GM19463 (cell line): ENCODE measurements around the gene DAGLB.
"Not testable (repeated sequence)": the region's sequence is repeated elsewhere in the genome, so short reads cannot be mapped to it uniquely, and the experiment has no call there.

Source experiments
- ATAC-seq: cut with Tn5 transposase; IDR thresholded peaks from one replicate; pipeline ENCODE4 v1.9.1; 2021; ENCODE audit warnings: mild to moderate bottlenecking, moderate library complexity; ENCODE audit not compliant: unreplicated experiment

DAGLB gene

GRCh38 chr7:6401536-6401935, 46.2 kb downstream of the DAGLB start:
- no peak for ATAC-seq

DNA sequence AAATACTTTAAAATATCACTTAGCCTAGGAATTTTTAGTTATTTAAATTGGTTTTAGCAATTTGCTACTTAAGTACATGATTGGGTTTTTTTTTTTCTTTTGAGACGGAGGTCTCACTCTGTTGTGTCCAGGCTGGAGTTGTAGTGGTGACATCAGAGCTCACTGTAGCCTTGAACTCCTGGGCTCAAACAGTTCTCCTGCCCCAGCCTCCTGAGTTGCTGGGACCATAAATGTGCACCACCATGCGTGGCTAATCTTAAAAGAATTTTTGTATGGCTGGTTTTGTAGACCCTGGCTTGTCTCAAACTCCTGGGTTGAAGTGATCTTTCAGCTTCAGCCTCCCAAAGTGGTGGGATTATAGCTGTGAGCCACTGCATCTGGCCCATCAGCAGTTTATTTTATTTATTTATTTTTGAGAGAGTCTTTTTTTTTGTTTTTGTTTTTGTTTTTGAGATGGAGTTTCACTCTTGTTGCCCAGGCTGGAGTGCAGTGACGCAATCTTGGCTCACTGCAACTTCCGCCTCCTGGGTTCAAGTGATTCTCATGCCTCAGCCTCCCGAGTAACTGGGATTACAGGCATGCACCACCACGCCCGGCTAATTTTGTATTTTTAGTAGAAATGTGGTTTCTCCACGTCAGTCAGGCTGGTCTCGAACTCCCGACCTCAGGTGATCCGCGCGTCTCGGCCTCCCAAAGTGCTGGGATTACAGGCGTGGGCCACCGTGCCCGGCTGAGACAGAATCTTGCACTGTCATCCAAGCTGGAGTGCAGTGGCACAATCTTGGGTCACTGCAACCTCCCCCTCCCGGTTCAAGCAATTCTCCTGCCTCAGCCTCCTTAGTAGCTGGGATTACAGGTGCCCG, 47.3 kb downstream of the DAGLB start:
- not testable (repeated sequence) for ATAC-seq

- no peak for ATAC-seq
These were observed 48.4 kb downstream of the DAGLB start for GRCh38 chr7:6399351-6399750.

DNA sequence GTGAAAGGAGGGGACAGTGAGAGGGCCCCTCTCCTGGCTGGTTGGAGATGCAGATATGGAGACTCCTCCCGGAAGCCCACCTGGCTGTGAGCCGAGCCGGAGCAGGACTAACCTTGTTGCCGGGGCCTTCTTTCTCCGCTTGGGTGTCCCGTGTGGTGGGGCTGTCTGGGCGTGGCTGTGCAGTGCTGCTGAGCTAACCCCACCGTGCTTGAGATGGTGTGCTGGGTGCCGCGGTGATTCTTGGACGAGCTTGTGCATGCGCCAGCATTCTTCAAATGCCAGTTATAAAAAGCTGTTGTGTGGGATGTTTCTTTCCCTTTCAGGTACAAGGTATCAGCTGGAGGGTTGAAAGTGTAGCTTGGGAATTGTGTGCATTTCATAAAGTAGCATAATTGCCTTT, 48.8 kb downstream of the DAGLB start:
- no peak for ATAC-seq

GRCh38 chr7:6397759-6398495, 49.8 kb downstream of the DAGLB start:
- not testable (repeated sequence) for ATAC-seq

GRCh38 chr7:6395898-6396595, 51.7 kb downstream of the DAGLB start:
- ATAC-seq, result no peak

GRCh38 chr7:6394114-6394513, 53.6 kb downstream of the DAGLB start:
- ATAC-seq, result no peak

GRCh38 chr7:6393667-6394056, 54.1 kb downstream of the DAGLB start:
- ATAC-seq, result no peak

DNA sequence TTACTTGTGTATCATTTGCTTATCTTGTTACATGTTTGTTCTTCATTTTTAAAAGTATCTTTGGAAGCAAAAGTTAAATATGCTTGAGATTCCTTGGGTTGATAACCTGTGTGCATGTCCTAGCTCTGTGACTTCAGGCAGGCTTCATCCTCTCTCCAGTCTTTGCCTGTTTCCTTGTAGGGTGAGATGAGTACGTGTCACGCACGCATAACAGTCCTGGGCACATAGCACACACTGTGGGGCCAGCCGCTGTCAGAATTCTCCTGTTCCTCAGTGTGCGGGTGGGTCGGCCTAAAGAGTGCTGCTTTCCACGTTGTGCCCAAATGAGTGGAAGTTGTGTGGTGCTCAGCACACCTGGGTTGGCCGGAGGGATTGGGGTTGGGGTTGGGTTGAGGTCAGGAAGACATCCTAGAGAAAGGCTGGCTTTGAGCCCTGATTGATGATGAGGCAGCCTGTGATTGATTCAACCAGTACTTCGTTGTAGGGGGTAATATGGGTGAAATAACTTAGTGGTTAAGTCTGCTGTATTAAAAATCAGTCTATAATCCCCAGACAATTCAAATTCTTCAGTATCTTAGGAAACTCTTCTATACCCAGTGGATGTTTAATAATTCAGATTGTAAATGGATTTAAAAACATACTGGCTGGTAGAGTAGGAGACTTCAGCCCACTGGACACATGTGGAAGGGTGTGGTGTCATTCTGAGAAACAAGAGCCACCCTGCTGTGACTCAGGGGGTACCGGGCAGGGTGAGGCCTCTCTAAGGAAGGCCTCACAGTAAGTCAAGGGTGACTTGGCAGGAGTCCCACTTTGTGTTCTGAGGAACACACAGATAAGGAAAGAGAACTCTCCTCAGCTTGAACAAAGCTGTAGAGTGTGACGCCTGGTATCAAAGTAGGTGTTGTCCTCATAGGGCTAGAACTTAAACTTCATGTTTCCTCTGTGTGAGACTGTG, 54.8 kb downstream of the DAGLB start:
- ATAC-seq, result peak; percentile 58

- no peak for ATAC-seq
These were observed 58.0 kb downstream of the DAGLB start for GRCh38 chr7:6389728-6390127.

DNA sequence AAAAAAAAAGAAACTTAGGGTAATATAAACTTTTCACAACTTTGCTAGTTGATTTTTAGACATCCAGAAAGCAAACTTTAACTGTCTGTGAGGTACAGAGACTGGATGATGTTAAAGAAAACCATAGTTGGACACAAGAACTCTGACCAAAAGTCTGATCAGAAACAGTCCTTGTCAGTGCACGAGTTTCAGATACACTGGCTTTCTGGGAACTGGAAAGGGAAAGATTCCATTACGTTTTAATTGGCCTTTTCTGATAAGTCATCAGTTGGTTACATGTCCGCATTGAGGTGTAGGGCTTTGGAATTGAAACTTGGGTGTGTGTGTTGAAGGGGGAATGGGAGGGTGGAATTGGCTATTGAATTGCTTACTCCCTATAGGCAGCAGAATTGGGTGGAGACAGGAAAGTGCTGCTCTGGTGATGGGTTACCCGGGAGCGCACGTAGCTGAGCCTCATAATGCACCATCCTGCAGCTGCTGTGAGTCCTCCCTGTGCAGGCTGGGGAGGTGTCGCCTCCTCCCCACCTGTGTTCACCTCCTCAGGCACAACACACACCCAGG, 59.9 kb downstream of the DAGLB start:
- no peak for ATAC-seq

DNA sequence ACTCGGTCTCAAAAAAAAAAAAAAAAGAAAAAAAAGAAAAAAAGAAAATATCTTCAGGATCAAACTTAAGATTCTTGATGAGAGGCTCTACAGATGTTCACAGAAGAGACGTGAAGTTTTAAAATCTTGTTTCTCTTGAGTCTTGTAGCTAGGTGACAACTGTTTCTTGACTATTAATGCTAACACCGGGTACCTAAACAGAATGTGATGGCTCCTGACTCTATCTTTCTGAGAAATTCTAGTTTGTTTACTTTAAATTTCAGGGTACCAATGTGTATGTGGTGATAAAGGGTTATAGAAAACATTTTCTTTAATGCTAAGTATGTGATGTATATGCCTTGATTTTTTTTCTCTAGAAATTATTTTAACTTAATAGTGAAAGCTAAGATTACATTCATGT, 61.0 kb downstream of the DAGLB start:
- no peak for ATAC-seq

GRCh38 chr7:6385909-6386560, 61.7 kb downstream of the DAGLB start:
- ATAC-seq, result no peak

DNA sequence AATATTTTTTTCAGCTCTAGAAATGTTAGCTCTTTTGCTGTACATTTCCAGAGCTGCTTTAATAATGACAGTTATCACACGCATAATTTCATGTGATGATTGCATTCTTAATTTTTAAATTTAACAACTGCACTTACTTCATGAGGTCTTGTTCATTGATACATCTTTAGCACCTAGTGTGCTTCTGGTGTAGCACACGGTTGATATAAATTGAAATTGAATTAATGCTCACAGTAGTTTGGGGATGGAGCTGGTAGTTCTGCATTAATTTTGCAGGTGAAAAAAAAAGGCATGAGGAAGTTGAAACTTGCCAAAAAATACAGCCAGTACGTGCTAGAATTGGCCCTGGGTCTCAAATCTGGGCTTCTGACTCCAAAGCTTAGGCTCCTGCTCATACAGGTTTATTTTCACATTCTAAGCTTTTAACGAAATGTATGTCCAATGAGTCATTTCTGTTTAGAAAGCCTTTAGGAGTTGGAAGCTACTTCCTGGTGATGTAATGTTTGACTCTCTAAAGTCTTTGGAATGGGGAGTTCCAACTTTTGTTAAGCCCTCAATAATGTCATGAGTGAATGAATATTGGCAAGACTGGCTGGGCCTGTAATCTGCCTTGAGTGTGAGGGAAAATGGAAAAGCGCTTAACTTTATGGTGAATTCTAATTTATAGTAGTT, 62.5 kb downstream of the DAGLB start:
- no peak for ATAC-seq

DNA sequence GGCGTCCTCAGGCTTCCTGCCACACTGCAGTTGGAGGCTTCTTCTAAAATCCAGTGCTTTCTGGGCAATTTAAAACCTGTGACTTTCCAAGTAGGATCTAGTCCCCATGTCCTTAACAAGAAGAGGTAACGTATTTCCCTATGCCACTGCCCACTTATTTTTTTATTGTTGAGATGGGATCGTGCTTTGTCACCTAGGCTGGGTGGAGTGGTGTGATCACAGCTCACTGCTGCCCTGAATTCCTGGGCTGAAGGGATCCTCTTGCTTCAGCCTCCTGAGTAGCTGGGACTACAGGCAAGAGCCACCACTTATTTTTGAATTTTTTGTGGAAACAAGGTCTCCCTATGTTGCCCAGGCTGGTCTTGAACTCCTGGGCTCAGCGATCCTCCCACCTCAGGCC, 63.4 kb downstream of the DAGLB start:
- no peak for ATAC-seq

GRCh38 chr7:6382817-6383216, 64.9 kb downstream of the DAGLB start:
- no peak for ATAC-seq

- not testable (repeated sequence) for ATAC-seq
These were observed 65.9 kb downstream of the DAGLB start for GRCh38 chr7:6381846-6382245.

DNA sequence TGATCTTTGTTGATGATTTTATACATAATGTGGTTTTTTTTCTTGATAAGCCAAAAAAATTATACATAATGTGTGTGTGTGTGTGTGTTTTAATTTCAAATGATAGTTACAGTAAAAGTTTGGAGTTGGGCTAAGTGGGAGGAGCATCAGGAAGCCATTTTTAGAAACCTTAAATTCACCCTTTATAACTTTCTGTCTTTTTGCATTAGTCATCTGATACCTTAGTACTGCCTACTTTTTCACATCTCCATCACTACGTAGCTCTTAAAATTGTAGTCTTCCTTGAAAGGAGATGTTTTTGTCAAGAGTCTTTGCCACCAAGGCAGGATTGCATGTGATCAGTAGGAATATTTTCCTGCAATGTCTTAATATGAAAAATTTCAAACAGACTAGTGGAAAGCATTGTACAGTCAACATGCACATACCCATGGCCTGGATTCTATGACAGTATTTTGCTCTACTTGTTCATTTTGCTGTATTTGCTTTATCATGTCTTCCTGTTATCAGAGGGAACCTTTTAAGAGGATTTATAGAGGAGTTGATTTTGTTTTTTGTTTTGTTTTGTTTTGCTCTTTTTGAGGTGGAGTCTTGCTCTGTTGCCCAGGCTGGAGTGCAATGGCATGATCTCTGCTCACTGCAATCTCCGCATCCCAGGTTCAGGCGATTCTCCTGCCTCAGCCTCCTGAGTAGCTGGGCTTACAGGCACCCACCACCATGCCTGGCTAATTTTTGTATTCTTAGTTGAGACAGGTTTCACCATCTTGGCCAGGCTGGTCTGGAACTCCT, 67.3 kb downstream of the DAGLB start:
- ATAC-seq, result no peak
